UCSD-AML1 (cell line): ENCODE data around the gene DTD2.
A peak's percentile ranks its signal among the peaks of the same experiment; 100 is the strongest.
"Not testable (repeated sequence)": the region's sequence is repeated elsewhere in the genome, so short reads cannot be mapped to it uniquely, and the experiment has no call there.

Experiments used
- DNase-seq: peaks from one replicate; lab custom pipeline; 2025; ENCODE audit not compliant: unreplicated experiment; lab: John Stamatoyannopoulos, UW

The DTD2 gene

GRCh38 chr14:31442284-31442683, 15.0 kb downstream of the DTD2 start:
- DNase-seq: no peak

DNA sequence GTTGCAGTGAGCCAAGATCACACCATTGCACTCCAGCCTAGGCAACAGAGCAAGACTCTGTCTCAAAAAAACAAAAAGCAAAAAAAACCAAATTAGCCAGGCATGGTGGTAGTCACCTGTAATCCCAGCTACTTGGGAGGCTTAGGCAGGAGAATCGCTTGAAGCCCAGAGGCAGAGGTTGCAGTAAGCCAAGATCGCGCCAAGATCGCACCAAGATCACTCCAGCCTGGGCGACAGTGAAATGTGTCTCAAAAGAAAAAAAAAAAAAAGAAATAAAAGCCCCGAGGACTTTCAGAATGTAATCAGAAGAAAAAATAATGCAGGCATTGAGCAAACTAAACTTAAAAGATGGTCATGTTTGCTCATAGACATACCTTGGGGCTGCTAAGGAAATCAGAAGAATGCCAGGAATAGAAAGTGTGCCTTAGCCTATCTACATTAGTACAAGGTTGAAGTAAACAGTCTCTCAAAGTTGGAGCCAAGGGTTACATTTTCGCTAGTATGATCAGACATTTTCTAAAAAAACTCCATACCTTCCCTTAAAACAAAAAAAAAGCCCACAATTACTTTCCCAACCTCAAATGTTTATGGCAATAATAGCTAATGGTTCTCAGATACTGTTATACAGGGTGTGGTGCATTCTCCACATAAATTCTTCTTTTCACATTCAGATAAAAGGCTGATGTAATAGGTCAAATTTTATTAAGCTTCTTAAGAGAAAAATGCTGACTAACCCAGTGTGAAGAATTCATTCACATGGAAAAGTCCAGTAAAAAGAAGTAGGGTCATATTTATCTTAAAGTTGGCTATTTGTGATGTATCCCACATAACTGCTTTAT, 15.8 kb downstream of the DTD2 start:
- no peak for DNase-seq

DNA sequence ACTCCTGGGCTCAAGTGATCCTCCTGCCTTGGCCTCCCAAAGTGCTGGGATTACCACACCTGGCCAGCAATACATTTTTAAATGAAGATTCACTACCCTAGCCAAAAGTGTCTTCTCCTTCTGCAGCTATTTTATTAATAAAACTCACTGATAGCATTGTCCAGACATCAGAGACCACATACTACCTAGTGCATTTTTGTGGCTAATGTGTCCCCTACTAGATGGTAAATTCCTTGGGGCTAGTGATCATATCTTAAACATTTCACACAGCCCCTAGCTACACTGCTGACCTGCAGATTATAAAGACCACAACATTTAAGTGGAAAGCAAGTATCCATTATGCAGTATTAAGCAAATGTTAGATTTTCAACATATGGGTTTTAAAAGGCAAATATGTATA, 17.0 kb downstream of the DTD2 start:
- DNase-seq: no peak

DNA sequence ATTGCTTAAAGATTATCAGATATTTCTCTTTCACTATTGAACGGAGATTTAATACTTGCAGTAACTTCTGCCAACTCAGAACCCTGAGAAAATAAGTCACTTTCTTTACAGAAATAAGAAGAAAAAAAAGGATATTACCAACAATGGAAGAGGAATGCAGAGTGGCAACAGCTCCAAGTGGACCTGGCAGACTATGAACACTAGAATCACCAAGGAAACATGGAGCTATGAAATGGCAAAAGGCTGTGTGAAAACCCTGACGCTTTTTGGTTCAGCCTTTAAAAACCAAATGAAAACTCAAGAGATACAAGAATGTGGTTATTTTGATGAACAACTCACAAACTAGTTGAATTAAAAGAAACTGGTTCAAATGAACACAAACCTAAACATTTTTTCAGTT, 17.7 kb downstream of the DTD2 start:
- no peak for DNase-seq

DNA sequence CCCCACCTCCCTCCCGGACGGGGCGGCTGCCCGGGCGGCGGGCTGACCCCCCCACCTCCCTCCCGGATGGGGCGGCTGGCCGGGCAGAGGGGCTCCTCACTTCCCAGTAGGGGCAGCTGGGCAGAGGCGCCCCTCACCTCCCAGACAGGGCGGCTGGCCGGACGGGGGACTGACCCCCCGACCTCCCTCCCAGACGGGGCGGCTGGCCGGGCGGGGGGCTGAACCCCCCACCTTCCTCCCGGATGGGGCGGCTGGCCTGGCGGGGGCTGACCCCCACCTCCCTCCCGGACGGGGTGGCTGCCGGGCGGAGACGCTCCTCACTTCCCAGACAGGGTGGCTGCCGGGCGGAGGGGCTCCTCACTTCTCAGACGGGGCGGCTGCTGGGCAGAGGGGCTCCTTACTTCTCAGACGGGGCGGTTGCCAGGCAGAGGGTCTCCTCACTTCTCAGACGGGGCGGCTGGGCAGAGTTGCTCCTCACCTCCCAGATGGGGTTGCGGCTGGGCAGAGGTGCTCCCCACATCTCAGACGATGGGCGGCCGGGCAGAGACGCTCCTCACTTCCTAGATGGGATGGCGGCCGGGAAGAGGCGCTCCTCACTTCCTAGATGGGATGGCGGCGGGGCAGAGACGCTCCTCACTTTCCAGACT, 20.1 kb downstream of the DTD2 start:
- not testable (repeated sequence) for DNase-seq

DNA sequence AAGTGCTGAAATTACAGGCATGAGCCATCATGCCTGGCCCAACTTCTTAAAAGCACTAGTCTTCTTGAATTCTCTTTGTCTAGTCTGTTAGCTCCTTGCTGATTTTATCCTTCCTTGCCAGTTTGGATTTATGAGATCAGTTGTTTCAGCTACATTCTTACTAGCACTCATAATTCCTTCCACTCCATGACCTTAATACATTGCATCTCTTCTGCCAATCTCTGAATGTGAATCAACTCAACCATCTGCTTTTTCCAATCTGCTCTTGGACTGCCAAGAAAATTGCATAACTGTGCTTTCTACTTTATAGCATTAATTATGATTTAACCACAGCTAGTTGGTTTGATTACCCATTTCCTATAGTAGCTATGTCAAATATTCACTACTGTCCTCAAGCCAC, 22.0 kb downstream of the DTD2 start:
- no peak for DNase-seq

GRCh38 chr14:31430634-31431264, 26.6 kb downstream of the DTD2 start:
- no peak for DNase-seq

- DNase-seq: no peak
Measured at GRCh38 chr14:31429791-31430190, 27.5 kb downstream of the DTD2 start.

- DNase-seq: no peak
Measured at GRCh38 chr14:31428011-31428410, 29.3 kb downstream of the DTD2 start.

GRCh38 chr14:31426663-31427062, 30.6 kb downstream of the DTD2 start:
- DNase-seq: no peak

DNA sequence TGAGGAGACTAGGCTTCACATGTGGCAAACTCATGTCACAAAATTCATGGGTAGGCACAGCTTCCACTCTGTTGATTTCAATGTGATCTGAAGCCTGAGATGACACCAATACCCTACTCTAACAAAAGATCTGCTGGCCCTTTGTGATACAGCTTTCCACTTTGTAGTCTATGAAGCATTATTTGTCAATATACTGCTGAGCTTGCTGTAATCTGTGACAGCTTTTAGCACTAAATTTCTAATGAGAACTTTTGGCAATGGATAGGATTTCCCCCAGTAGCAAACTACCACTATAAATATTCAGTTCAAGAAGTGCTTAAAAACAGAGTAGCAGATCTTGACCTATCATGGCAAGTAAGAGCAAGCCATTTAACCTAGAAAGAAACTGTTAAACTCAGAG, 31.4 kb downstream of the DTD2 start:
- DNase-seq: no peak

DNA sequence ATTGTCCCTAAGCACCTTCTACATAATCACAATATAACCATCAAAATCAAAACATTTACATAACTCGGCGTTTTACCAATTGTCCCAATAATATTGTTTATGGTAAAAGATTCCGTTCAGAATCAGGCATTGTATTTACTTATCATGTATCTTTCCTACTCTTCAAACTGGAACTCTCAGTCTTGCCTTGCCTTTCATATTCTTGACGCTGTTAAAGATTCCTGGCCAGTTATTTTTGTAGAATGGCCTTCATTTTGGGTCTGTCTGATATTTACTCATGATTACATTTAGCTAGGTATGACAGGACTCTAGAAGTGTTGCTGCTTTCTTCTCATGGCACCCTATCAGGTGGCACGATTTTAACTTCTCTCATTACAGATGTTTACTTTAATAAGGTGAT, 36.1 kb downstream of the DTD2 start:
- DNase-seq: no peak

DNA sequence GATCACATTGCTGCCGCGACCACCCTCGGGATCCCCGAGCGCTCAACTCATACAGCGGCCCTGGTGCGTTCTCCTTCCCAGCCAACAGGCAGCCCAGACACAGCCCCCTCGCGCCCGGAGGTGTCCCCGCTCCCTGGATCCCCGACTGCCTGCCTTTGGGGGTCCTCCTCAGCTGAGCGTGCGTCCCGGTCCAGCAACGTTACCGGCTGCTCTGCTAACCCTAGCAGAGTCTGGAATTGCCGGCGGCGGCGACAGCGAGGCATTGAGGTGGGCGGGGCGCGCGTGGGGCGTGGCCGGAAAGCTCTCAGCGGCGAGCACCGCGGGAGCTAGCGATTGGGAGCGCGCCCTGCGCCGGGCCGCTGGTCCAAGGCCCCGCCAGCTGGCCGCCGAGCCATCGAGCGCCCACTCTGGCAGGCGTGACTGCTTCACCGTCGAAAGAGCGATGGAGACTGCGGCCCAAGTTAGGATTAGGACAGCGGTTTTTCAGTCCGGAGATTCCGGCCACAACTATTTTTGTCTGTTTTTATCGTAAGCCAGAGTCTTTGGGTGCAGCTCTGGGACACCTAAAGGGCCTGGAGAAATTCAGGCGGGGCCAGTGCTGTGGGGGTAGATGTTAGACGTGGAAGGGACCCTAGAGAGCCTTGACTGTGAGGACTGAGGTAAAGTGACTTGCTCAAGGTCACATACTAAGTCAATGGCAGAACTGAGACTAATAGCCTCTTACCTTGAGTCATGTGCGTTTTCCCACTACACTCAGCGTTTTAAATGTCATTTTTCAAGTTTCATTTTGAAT, 36.8 kb downstream of the DTD2 start, which contains the start of gene HEATR5A:
Gene HEATR5A (minus strand): TSS at position 232 of the 793 bp plus-strand sequence. CDS start 17,575 bp downstream, outside the sequence.
- DNase-seq: peak; percentile 97

GRCh38 chr14:31419967-31420318, 37.4 kb downstream of the DTD2 start:
- peak; percentile 52 for DNase-seq

DNA sequence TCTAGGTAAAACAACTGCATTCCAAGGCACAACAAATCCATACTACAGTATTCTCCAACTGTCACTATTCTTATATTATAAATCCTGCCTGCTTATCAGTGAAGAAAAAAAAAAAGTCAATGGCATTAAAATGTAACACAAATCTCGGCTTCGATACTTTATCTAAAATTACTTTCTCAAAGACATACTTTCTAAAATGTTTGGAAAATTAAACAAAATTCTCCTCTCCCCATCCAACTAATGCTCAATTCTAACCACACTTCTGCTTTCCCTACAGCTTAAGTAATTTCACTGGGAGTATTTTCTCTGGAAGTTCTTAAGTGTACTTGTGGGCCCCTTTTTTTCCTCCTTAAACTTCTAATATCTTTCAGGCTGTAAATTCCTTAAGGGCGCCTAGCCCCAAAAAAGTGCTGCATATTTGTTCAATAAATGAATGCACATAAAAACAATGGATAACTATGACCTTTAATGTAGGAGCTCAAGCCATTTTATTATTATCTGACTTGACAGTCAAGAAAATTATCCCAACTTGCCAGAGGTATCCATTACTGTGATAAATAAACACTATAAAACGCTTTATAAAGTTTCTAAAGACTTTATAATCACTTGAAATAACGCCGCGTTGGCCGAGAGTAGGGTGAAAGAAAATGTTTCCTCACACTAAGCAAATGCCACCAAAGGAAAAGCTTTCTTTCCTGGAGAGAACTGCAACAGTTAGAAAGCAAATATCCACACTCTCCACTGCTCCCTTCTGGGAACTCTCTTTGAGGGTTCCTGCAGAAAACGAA, 37.9 kb downstream of the DTD2 start:
- DNase-seq: no peak

GRCh38 chr14:31418440-31418839, 38.9 kb downstream of the DTD2 start:
- DNase-seq: no peak

- DNase-seq: no peak
Measured at GRCh38 chr14:31414190-31414833, 43.0 kb downstream of the DTD2 start.

DNA sequence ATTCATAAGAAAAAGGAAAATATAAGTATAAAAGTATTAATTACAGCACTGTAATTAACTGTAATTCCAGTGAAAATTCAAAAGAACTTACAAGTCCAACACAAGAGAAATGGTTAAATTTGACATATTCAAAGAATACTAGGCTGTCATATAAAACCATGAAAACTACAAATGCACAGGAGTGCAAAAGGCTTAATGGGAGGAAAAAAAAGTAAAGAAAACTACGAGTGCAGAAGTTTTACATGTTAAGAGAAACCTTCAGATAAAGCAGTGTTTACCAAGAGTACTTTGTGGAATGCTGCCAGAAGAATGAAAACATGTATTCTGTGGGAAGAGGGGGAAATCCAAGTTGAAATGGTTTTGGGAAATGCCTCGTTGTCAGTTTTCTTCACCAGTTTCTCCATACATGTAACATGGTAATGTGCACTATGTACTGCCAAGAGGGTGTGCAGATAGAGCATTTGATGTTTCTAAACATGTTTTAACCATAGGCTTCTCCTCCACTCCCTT, 46.0 kb downstream of the DTD2 start:
- DNase-seq: no peak

GRCh38 chr14:31410048-31410650, 47.2 kb downstream of the DTD2 start:
- DNase-seq: no peak
